Measurements from ENCODE around the gene PTCH2.
"Not testable (repeated sequence)": the region's sequence is repeated elsewhere in the genome, so short reads cannot be mapped to it uniquely, and the experiment has no call there.

The PTCH2 gene

GRCh38 chr1:44854970-44855369 lies 11.9 kb upstream of the PTCH2 start:
- no peak for DNase-seq
- Mint-ChIP-seq H3K27me3 (no peaks in the 10 kb centered on the region), H3K27ac (no peak overlapping the region), H3K36me3 (ENCODE audit: low read depth) (peaks cover 25% of the 10 kb centered on the region), H3K9me3 (no peaks in the 10 kb centered on the region), H3K4me1 (peaks cover 8% of the 10 kb centered on the region), H3K4me3 (no peak overlapping the region)
- no peak for ATAC-seq

GRCh38 chr1:44853201-44853600 lies 10.1 kb upstream of the PTCH2 start:
- Mint-ChIP-seq H3K27me3 (no peaks in the 10 kb centered on the region), H3K27ac (no peak overlapping the region), H3K4me3 (no peak overlapping the region), H3K4me1 (peaks cover 11% of the 10 kb centered on the region), H3K36me3 (ENCODE audit: low read depth) (peaks cover 25% of the 10 kb centered on the region), H3K9me3 (no peaks in the 10 kb centered on the region)
- no peak for ATAC-seq
- DNase-seq: no peak

GRCh38 chr1:44851308-44851707 lies 8.3 kb upstream of the PTCH2 start:
- H3K36me3 Mint-ChIP-seq (ENCODE audit: low read depth): peaks cover 13% of the 10 kb centered on the region
- H3K4me3 Mint-ChIP-seq: no peak overlapping the region
- H3K4me1 Mint-ChIP-seq: peaks cover 11% of the 10 kb centered on the region
- no peaks in the 10 kb centered on the region for H3K27me3 Mint-ChIP-seq
- no peak for ATAC-seq
- DNase-seq: no peak
- no peaks in the 10 kb centered on the region for H3K9me3 Mint-ChIP-seq
- H3K27ac Mint-ChIP-seq: no peak overlapping the region

- H3K27me3 Mint-ChIP-seq: no peaks in the 10 kb centered on the region
Observed at GRCh38 chr1:44849575-44850132, 6.6 kb upstream of the PTCH2 start.

GRCh38 chr1:44848456-44849181 lies 5.6 kb upstream of the PTCH2 start:
- peaks cover 5% of the 10 kb centered on the region for H3K36me3 Mint-ChIP-seq (ENCODE audit: low read depth)
- no peak overlapping the region for H3K27ac Mint-ChIP-seq
- no peak overlapping the region for H3K4me3 Mint-ChIP-seq
- H3K27me3 Mint-ChIP-seq: no peaks in the 10 kb centered on the region
- ATAC-seq (no peak), DNase-seq (no peak)
- H3K4me1 Mint-ChIP-seq: peaks cover 11% of the 10 kb centered on the region
- no peaks in the 10 kb centered on the region for H3K9me3 Mint-ChIP-seq

More at GRCh38 chr1:44849575-44850132, 6.6 kb upstream of the PTCH2 start:
- ATAC-seq: peak; percentile 59
- Mint-ChIP-seq H3K27ac (no peak overlapping the region), H3K9me3 (no peaks in the 10 kb centered on the region), H3K36me3 (ENCODE audit: low read depth) (peaks cover 8% of the 10 kb centered on the region), H3K4me3 (no peak overlapping the region), H3K4me1 (peaks cover 11% of the 10 kb centered on the region)
- DNase-seq: no peak

GRCh38 chr1:44847845-44848244 lies 4.8 kb upstream of the PTCH2 start:
- Mint-ChIP-seq H3K36me3 (ENCODE audit: low read depth) (peaks cover 5% of the 10 kb centered on the region), H3K4me1 (peaks cover 11% of the 10 kb centered on the region), H3K27ac (no peak overlapping the region), H3K4me3 (no peak overlapping the region), H3K9me3 (no peaks in the 10 kb centered on the region), H3K27me3 (no peaks in the 10 kb centered on the region)
- ATAC-seq (no peak), DNase-seq (no peak)

GRCh38 chr1:44846985-44847384 lies 3.9 kb upstream of the PTCH2 start:
- H3K4me3 Mint-ChIP-seq: no peak overlapping the region
- peaks cover 15% of the 10 kb centered on the region for H3K4me1 Mint-ChIP-seq
- H3K9me3 Mint-ChIP-seq: no peaks in the 10 kb centered on the region
- H3K36me3 Mint-ChIP-seq (ENCODE audit: low read depth): peaks cover 3% of the 10 kb centered on the region
- peaks cover 4% of the 10 kb centered on the region for H3K27me3 Mint-ChIP-seq
- no peak overlapping the region for H3K27ac Mint-ChIP-seq
- DNase-seq (no peak), ATAC-seq (no peak)

- DNase-seq (no peak), ATAC-seq (no peak)
- Mint-ChIP-seq H3K27ac (no peak overlapping the region), H3K4me3 (peak overlapping the region; percentile 42), H3K27me3 (peaks cover 9% of the 10 kb centered on the region), H3K4me1 (peaks cover 5% of the 10 kb centered on the region), H3K9me3 (no peaks in the 10 kb centered on the region), H3K36me3 (ENCODE audit: low read depth) (no peaks in the 10 kb centered on the region)
Observed at GRCh38 chr1:44842486-44842861, 579 bp downstream of the PTCH2 start.

DNA sequence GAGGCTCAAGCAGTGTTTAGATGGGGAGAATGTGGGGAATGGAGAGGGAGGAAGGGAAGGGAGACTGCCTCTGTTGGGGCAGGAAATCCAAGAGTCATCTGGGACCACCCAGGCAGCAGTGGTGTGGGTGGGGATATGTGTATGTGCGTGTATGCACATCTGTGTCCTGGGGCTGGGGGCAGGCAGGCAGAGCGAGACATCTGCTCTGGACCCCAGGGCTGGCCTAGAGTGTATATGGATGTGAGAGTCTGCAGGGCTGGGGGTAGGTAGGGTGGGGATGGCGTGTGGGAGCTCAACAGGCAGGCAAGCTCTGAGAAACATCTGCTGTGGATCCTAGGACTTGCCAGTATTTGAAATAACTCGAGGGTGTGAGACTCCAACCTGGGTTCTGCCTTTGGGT lies 3.5 kb downstream of the PTCH2 start:
- no peak overlapping the region for H3K4me3 Mint-ChIP-seq
- peaks cover 9% of the 10 kb centered on the region for H3K27me3 Mint-ChIP-seq
- H3K4me1 Mint-ChIP-seq: peaks cover 11% of the 10 kb centered on the region
- no peaks in the 10 kb centered on the region for H3K36me3 Mint-ChIP-seq (ENCODE audit: low read depth)
- no peak for ATAC-seq
- no peak overlapping the region for H3K27ac Mint-ChIP-seq
- H3K9me3 Mint-ChIP-seq: no peaks in the 10 kb centered on the region
- no peak for DNase-seq

- not testable (repeated sequence) for H3K36me3 Mint-ChIP-seq (ENCODE audit: low read depth); ATAC-seq; H3K4me3 Mint-ChIP-seq; H3K27me3 Mint-ChIP-seq; H3K9me3 Mint-ChIP-seq; H3K27ac Mint-ChIP-seq; DNase-seq
- peaks cover 11% of the 10 kb centered on the region for H3K4me1 Mint-ChIP-seq
Observed at GRCh38 chr1:44838294-44838693, 4.8 kb downstream of the PTCH2 start.

DNA sequence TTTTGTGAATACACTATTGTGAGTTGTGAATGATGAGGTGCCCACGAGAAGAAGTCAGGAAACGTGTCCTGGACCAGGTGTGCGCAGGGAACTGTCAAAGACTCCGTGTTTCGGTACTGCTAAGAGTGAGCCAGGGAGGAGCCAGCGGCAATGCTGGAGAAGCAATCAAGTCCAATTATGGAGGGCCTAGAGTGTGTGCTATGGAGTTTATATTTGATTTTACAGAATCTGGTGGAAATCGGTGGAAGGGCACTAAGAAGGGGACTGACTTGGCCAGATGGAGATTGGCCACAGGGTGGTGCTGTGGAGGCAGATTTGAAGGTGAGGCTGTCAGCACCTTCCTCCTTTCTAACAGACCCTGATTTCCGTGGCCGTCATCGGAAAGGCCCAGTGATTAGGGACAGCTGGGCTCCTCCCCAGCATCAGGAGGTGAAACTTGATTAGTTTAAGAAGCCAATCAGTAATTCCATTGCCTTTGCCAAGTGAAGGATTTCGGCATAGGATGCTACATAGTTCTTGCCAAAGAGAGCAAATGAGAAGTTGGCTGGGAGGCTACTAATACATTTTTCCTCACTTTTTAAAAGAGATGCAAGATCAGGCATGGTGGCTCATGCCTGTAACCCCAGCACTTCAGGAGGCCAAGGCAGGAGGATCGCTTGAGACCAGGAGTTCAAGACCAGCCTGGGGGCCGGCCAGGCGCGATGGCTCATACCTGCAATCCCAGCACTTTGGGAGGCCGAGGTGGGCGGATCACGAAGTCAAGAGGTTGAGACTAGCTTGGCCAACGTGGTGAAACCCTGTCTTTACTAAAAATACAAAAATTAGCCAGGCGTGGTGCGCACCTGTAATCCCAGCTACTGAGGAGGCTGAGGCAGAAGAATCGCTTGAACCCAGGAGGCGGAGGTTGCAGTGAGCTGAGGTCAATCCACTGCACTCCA lies 7.0 kb downstream of the PTCH2 start:
- ATAC-seq (peak; percentile 96), DNase-seq (peak; percentile 93)
- no peaks in the 10 kb centered on the region for H3K9me3 Mint-ChIP-seq
- H3K27ac Mint-ChIP-seq: no peak overlapping the region
- H3K4me1 Mint-ChIP-seq: peaks cover 6% of the 10 kb centered on the region
- no peak overlapping the region for H3K4me3 Mint-ChIP-seq
- H3K27me3 Mint-ChIP-seq: no peaks in the 10 kb centered on the region
- no peaks in the 10 kb centered on the region for H3K36me3 Mint-ChIP-seq (ENCODE audit: low read depth)

GRCh38 chr1:44834328-44834727 lies 8.7 kb downstream of the PTCH2 start:
- no peaks in the 10 kb centered on the region for H3K36me3 Mint-ChIP-seq (ENCODE audit: low read depth)
- DNase-seq: no peak
- H3K27me3 Mint-ChIP-seq: no peaks in the 10 kb centered on the region
- peaks cover 6% of the 10 kb centered on the region for H3K4me1 Mint-ChIP-seq
- no peak for ATAC-seq
- H3K27ac Mint-ChIP-seq: no peak overlapping the region
- H3K4me3 Mint-ChIP-seq: no peak overlapping the region
- H3K9me3 Mint-ChIP-seq: no peaks in the 10 kb centered on the region

- no peak overlapping the region for H3K27ac Mint-ChIP-seq
Observed at GRCh38 chr1:44832056-44832705, 10.9 kb downstream of the PTCH2 start.

DNA sequence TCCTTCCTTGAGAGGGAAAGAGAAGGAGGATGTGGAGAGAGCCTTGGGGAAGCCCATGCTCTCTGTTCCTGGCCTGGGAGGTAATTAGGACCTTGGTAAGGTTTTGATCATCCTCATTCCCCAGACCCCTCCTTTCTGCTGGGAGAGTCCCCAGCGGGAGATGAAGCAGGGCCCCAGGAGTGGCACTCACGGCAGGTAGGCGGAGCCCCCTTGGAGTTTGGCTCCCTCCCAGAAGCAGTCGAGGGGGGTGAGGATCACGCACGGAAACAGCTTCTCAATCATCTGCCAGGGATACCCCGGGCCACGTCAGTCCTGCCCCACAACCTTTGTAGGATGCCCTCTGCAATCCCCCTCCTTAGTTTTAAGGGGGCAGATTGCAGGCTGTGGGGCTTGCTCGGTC lies 11.5 kb downstream of the PTCH2 start:
- H3K36me3 Mint-ChIP-seq (ENCODE audit: low read depth): no peaks in the 10 kb centered on the region
- H3K4me3 Mint-ChIP-seq: no peak overlapping the region
- no peak overlapping the region for H3K27ac Mint-ChIP-seq
- DNase-seq (no peak), ATAC-seq (no peak)
- no peaks in the 10 kb centered on the region for H3K9me3 Mint-ChIP-seq
- H3K4me1 Mint-ChIP-seq: peaks cover 6% of the 10 kb centered on the region
- no peaks in the 10 kb centered on the region for H3K27me3 Mint-ChIP-seq

More at GRCh38 chr1:44832056-44832705, 10.9 kb downstream of the PTCH2 start:
- no peaks in the 10 kb centered on the region for H3K9me3 Mint-ChIP-seq
- DNase-seq (no peak), ATAC-seq (no peak)
- no peak overlapping the region for H3K4me3 Mint-ChIP-seq
- H3K36me3 Mint-ChIP-seq (ENCODE audit: low read depth): no peaks in the 10 kb centered on the region
- H3K4me1 Mint-ChIP-seq: peaks cover 6% of the 10 kb centered on the region
- H3K27me3 Mint-ChIP-seq: no peaks in the 10 kb centered on the region

Data from activated naive CD8-positive, alpha-beta T cell treated with anti-CD3 and anti-CD28 coated beads, Interleukin-2, amount 50 U/mL, for 24 hours (primary cell).